ENCODE results near the gene PTMA.

Gene PTMA

GRCh38 chr2:231706731-231707624 lies 1.3 kb upstream of the PTMA start:
- peak; percentile 76 for TF ChIP-seq CTCF (IDR thresholded peaks at IDR 0.05; ENCODE audit: low read depth, low read length)
- H3K4me3 ChIP-seq (ENCODE audit: low read depth, low read length), result peak overlapping the region; percentile 69

GRCh38 chr2:231707625-231707926 lies 749 bp upstream of the PTMA start:
- H3K4me3 ChIP-seq (ENCODE audit: low read depth, low read length), result peak overlapping the region; percentile 69
- TF ChIP-seq CTCF (IDR thresholded peaks at IDR 0.05; ENCODE audit: low read depth, low read length), result no peak

GRCh38 chr2:231708773-231709635 lies 679 bp downstream of the PTMA start:
- peak overlapping the region; percentile 95 for H3K4me3 ChIP-seq (ENCODE audit: low read depth, low read length)
- TF ChIP-seq CTCF (IDR thresholded peaks at IDR 0.05; ENCODE audit: low read depth, low read length), result no peak

GRCh38 chr2:231709636-231709980 lies 1.3 kb downstream of the PTMA start:
- H3K4me3 ChIP-seq (ENCODE audit: low read depth, low read length), result peak overlapping the region; percentile 95
- TF ChIP-seq CTCF (IDR thresholded peaks at IDR 0.05; ENCODE audit: low read depth, low read length), result no peak

GRCh38 chr2:231709981-231710798 lies 1.9 kb downstream of the PTMA start:
- peak; percentile 46; the same call in 1 of the 2 replicates for TF ChIP-seq CTCF (IDR thresholded peaks at IDR 0.05; ENCODE audit: low read depth, low read length)
- peak overlapping the region; percentile 95 for H3K4me3 ChIP-seq (ENCODE audit: low read depth, low read length)

GRCh38 chr2:231710799-231711676 lies 2.7 kb downstream of the PTMA start:
- TF ChIP-seq CTCF (IDR thresholded peaks at IDR 0.05; ENCODE audit: low read depth, low read length), result no peak
- peak overlapping the region; percentile 95 for H3K4me3 ChIP-seq (ENCODE audit: low read depth, low read length)
